HepG2 (cell line): Measurements from ENCODE around the gene PNPLA2.

Experiments
- ATAD3A ChIP-seq: sonication (generic); formaldehyde crosslinking; IDR thresholded peaks from 2 replicates; pipeline ENCODE4 v1.4.0; 2020; ENCODE audit warnings: missing genetic modification reagents
- NKX3-1 ChIP-seq: sonication (generic); formaldehyde crosslinking; IDR thresholded peaks from 2 replicates; pipeline ENCODE4 v1.5.0; 2020; ENCODE audit warnings: missing genetic modification reagents
- ZNF235 ChIP-seq: sonication (generic); formaldehyde crosslinking; IDR thresholded peaks from 2 replicates; pipeline ENCODE4 v1.8.1; 2023; ENCODE audit warnings: mild to moderate bottlenecking, missing genetic modification reagents, borderline replicate concordance
- ZNF660 ChIP-seq: sonication (generic); formaldehyde crosslinking; IDR thresholded peaks from 2 replicates; pipeline ENCODE4 v1.5.1; 2020; ENCODE audit warnings: mild to moderate bottlenecking, low read depth, missing genetic modification reagents, borderline replicate concordance
- TF ChIP-seq, protein P1 (sequence below): sonication (generic); formaldehyde crosslinking; IDR thresholded peaks from 2 replicates; pipeline ENCODE4 v1.4.0; 2020; ENCODE audit warnings: missing genetic modification reagents
- TF ChIP-seq, protein P2 (sequence below): sonication (generic); formaldehyde crosslinking; IDR thresholded peaks from 2 replicates; pipeline ENCODE4 v1.5.0; 2020; ENCODE audit warnings: mild to moderate bottlenecking, missing genetic modification reagents, moderate library complexity

DNA sequence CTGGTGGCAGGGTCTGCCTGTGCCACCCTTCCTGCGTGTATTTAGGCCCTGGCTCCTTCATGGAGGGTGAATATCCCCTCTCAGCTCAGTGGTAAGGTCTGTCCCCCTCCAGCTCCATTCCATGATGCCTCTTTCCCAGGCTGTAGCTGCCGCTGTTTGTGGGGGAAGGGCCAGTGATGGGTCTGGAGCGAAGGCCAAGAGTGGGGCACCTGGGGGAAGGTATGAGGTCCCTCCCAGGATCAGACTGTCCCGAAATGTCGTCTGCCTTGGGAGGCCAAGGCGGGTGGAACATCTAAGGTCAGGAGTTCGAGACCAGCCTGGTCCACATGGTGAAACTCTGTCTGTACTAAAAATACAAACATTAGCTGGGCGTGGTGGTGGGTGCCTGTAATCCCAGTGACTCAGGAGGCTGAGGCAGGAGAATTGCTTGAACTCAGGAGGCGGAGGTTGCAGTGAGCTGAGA lies 15.2 kb downstream of the PNPLA2 start:
- no peak for TF ChIP-seq ZNF660 (CRISPR knock-in tag)
- TF ChIP-seq ZNF235 (CRISPR knock-in tag): no peak
- TF ChIP-seq NKX3-1 (CRISPR knock-in tag): no peak
- TF ChIP-seq, protein P1, sequence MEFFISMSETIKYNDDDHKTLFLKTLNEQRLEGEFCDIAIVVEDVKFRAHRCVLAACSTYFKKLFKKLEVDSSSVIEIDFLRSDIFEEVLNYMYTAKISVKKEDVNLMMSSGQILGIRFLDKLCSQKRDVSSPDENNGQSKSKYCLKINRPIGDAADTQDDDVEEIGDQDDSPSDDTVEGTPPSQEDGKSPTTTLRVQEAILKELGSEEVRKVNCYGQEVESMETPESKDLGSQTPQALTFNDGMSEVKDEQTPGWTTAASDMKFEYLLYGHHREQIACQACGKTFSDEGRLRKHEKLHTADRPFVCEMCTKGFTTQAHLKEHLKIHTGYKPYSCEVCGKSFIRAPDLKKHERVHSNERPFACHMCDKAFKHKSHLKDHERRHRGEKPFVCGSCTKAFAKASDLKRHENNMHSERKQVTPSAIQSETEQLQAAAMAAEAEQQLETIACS (CRISPR knock-in tag): no peak
- TF ChIP-seq ATAD3A: no peak
- TF ChIP-seq, protein P2, sequence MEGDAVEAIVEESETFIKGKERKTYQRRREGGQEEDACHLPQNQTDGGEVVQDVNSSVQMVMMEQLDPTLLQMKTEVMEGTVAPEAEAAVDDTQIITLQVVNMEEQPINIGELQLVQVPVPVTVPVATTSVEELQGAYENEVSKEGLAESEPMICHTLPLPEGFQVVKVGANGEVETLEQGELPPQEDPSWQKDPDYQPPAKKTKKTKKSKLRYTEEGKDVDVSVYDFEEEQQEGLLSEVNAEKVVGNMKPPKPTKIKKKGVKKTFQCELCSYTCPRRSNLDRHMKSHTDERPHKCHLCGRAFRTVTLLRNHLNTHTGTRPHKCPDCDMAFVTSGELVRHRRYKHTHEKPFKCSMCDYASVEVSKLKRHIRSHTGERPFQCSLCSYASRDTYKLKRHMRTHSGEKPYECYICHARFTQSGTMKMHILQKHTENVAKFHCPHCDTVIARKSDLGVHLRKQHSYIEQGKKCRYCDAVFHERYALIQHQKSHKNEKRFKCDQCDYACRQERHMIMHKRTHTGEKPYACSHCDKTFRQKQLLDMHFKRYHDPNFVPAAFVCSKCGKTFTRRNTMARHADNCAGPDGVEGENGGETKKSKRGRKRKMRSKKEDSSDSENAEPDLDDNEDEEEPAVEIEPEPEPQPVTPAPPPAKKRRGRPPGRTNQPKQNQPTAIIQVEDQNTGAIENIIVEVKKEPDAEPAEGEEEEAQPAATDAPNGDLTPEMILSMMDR (CRISPR knock-in tag): no peak
